ENCODE data around the gene AGBL1. TPM values are rescaled to one million over a fixed set of nuclear protein-coding genes. Genes with fewer than 3 reads are reported as not detected.

Gene AGBL1
- total RNA-seq, 1 experiment from 2014 or later: not detected

GRCh38 chr15:86759800-86760523 lies 680.3 kb downstream of the AGBL1 start:
- Histone ChIP-seq H3K79me1 (ENCODE audit: insufficient read depth, low read depth, low read length, poor library complexity, severe bottlenecking) (no peaks in the 10 kb centered on the region), H2BK15ac (ENCODE audit: low read depth, low read length) (no peak overlapping the region), H3K23me2 (ENCODE audit: insufficient read length, low read depth, low read length, poor library complexity, severe bottlenecking) (no peaks in the 10 kb centered on the region), H2BK20ac (ENCODE audit: low read depth, low read length, poor library complexity, severe bottlenecking) (no peak overlapping the region), H3K23ac (ENCODE audit: insufficient read length, low read depth, low read length) (no peak overlapping the region), H4K20me1 (ENCODE audit: control insufficient read depth, insufficient read depth, insufficient read length) (no peaks in the 10 kb centered on the region), H3K14ac (ENCODE audit: insufficient read depth, low read length) (no peak overlapping the region), H3K79me2 (ENCODE audit: insufficient read depth, low read length) (no peaks in the 10 kb centered on the region), H3K9ac (ENCODE audit: extremely low read depth, insufficient read length, low read length) (no peak overlapping the region), H3K9me3 (ENCODE audit: control insufficient read depth, low read depth, low read length) (no peaks in the 10 kb centered on the region), H2AK5ac (ENCODE audit: insufficient read length, low read length) (no peak overlapping the region), H4K91ac (ENCODE audit: insufficient read length, low read depth, low read length) (no peak overlapping the region), H4K8ac (replicated peaks; ENCODE audit: insufficient read length, low read depth, low read length) (no peak overlapping the region), H2AFZ (ENCODE audit: low read length) (no peak overlapping the region), H2BK5ac (ENCODE audit: insufficient read length, low read length) (no peak overlapping the region), H3K4me2 (ENCODE audit: insufficient read depth, insufficient read length, low read length) (no peak overlapping the region), H3K4me1 (ENCODE audit: insufficient read depth, low read length) (no peaks in the 10 kb centered on the region), H3K56ac (ENCODE audit: insufficient read length, low read depth, low read length) (no peak overlapping the region), H3K27ac (ENCODE audit: insufficient read length, low read depth, low read length) (no peak overlapping the region), H3K4ac (ENCODE audit: low read depth, low read length) (no peak overlapping the region), H3T11ph (ENCODE audit: low read length) (no peak overlapping the region), H2BK12ac (ENCODE audit: insufficient read length, low read depth, low read length) (no peak overlapping the region), H3K18ac (ENCODE audit: insufficient read length, low read depth, low read length) (no peak overlapping the region), H2BK120ac (ENCODE audit: low read depth, low read length, poor library complexity, severe bottlenecking) (no peak overlapping the region), H3K27me3 (ENCODE audit: insufficient read depth, low read length) (no peaks in the 10 kb centered on the region; the same call in 1 of the 2 replicates), H4K5ac (ENCODE audit: insufficient read length, low read depth, low read length) (no peak overlapping the region)
- H3K4me1 Mint-ChIP-seq: no peaks in the 10 kb centered on the region; a peak in 1 of 4 replicates
- no peak overlapping the region for H3K27ac Mint-ChIP-seq
- DNase-seq: no peak
- no peak overlapping the region for H3K4me3 Mint-ChIP-seq
- no peak for TF ChIP-seq CTCF (conservative IDR thresholded peaks at IDR 0.05)
- no peaks in the 10 kb centered on the region for H3K36me3 Mint-ChIP-seq (ENCODE audit: insufficient read depth in 1 of 3, low read depth in 3 of 3)
- H3K27me3 Mint-ChIP-seq (ENCODE audit: low read depth): peaks cover 2% of the 10 kb centered on the region; the same call in 1 of the 2 replicates
- no CpG with 5 or more reads among the region's 5 CpGs for WGBS (ENCODE audit: extremely low coverage, insufficient read length, low lambda C conversion rate)
- no peaks in the 10 kb centered on the region for H3K9me3 Mint-ChIP-seq

Data from H9 (cell line).